HG03439 (cell line): Measurements from ENCODE around the gene ZNF460.
"Not testable (repeated sequence)": the region's sequence is repeated elsewhere in the genome, so short reads cannot be mapped to it uniquely, and the experiment has no call there.

Experiments used
- ATAC-seq: cut with Tn5 transposase; IDR thresholded peaks from one replicate; pipeline ENCODE4 v1.9.1; 2021; ENCODE audit warnings: mild to moderate bottlenecking, moderate library complexity; ENCODE audit not compliant: unreplicated experiment

ZNF460 gene

DNA sequence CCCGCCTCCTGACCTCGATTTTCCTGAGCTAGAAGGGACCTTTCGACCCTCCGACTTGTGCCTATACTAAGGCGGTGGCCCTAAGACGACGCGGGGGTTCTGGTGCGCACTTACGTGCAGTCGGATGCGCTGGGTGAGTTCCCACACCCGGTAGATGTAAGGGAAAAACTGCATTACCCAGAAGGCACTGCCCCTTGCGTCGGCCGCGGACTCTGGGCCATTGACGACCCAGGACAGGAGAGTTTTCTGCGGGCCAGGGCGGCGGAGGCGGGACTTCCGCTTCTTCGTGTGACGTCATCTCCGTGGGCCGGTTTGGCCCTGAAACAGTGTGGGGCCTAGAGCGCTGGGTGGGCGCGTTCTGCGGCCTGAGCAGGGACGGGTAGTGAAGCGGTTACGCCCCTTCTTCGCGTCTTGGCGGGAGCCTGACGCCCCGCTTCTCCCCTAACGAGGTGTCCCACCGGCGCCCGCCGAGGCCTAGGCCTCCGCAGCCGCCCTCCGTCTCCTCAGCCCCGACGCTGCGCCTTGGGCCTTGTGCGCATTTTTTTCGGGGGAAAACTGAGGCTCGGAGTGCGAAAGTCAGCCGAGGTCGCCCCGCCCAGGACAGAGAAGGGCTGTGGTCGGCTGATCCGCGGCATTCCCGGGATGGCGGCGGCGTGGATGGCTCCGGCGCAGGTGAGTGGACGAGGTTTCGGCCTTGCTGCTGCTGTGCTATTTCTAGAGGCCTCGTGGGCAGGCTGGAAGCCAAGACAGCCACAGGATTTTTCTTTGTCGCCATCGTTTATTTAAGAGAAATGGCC, at the start of gene ZNF460:
Gene ZNF460, plus strand, starts transcription at position 321 of the 797 bp plus-strand sequence. Its CDS starts 322 bp downstream, at position 643.
- ATAC-seq, result peak; percentile 73

DNA sequence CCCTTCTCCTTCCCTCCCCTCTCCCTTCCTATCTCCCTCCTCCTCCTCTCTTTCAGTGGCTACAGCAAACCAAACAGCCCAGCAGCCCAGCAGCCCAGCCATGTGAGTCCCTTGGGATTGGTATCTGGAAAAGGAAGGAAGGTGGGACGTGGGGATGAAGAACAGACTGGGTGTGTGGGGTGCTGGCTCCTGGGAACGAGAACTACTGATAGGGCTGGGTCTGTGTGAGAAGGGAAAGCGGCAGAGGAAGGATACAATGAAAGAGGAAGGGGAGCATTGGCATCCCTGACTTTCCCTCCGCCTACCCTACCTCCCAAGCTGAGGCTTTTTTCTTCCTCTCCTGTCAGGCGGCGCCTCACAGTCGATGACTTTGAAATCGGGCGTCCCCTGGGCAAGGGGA, 48.6 kb upstream of the ZNF460 start:
- ATAC-seq, result no peak

DNA sequence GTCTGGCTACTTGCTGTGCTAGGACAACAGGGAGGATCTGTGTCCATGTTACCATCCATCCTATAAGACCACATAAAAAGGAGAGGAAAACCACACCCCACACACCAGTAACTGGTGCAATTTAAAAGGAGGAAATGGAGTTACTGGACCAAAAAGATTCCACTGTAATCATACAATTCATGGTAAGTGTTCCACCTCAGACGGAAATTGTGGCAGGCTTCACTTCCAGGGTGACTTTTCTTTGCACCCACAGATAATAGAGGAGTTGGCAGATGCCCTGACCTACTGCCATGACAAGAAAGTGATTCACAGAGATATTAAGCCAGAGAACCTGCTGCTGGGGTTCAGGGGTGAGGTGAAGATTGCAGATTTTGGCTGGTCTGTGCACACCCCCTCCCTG, 47.1 kb upstream of the ZNF460 start:
- no peak for ATAC-seq

DNA sequence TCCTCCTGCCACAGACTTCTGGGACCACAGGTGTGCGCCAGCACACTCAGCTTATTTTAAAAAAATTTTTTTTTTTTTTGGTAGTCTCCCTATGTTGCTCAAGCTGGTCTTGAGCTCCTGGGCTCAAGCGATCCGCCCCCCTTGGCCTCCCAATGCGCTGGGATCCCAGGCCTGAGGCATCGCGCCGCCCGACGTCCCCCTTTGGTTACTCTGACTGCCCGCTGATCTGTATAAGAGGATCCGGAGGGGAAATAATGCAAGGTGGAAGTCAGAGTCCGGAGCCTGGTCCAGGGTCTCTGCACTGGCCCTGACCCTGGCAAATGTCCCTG, 40.3 kb upstream of the ZNF460 start:
- ATAC-seq, result peak; percentile 33

DNA sequence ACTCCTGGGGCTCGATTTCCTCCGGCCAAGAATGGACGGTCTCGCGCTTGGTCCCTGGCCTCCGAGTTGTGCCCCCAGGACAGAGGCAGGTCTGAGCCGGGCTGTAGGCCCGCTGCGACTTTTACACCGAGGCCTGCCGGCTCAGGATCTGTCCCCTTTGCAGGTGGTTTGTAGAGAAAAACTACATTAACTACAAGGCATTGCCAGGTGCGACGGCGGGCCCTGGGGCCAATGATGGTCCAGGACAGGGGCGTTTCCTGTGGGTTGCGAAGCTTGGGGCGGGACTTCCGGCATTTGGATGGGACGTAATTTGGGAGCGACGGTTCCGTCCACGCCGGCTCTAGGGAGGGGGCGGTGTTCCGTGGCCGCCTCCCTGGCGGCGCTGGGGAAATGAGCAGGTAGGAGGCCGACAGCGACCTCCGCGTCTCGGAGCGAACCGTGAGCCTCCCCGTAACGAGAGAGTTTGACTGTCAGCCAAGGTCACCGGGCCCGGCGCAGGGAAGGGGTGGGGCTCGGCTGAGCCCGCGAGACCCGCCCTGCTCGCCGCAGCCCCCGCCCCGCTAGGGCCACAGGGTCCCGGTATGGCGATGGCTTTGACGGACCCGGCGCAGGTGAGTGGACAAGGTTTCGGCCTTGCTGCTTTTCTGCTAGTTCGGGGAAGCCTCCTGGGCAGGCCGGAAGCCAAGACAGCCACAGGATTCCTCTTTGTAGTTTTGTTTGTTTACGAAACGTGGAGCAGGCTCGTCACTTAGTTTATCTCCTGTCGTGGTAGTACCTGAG, 39.8 kb upstream of the ZNF460 start, which contains the start of gene ZNF805:
Gene ZNF805, plus strand, starts transcription at position 322 of the 780 bp plus-strand sequence. Its CDS starts 260 bp downstream, at position 582.
- peak; percentile 95 for ATAC-seq

DNA sequence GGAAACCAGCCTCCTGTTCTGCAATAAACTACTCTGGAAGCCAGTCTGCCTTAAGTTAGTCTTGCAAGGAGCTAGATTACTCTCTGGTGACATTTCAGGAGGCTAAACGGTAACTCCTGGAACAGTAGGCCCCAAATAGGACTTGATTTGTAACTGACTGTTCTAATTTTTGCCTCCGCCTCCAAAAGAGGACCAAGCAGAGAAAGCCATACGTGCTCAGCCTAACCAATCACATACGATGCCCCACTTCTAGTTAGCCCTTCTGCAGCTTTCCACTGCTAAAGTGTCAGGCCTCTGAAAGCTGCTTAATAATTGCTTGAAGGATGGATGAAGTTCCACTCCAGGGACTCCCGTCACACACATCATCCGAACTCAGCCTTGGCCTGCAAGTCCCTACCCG, 39.1 kb upstream of the ZNF460 start:
- ATAC-seq, result no peak

DNA sequence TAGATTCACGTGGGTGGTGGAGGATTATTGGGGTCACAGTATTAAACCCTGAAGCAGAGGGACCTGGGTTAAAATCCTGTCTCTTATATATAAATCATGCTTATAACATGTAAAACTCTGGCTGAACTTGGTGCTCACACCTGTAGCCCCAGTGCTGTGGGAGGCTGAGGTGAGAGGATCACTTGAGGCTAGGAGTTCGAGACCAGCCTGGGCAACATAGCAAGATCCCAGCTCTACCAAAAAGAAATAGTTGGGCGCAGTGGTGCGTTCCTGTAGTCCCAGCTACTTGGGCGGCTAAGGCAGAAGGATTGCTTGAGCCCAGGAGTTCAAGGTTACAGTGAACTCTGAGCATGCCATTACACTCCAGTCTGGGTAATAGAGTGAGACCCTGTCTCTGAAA, 37.5 kb upstream of the ZNF460 start:
- ATAC-seq, result no peak

DNA sequence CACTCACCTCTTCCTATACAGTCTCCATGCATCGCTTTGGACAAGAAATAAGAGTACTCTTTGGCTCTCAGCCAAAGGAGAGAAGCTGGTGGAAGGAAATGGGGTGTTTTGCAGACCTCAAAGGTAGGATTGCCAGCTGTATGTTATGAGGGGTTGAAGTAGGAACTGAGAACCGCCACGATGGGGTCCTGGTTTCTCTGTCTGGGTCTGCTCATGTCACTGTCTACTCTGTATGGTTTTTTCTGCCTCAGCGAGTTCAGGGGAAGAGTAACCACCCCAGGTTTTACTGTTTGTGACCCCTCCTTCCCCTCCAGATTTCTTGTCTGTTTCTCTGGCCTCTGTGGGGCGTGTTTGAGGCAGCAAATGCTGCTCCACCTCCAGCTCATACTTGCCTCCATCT, 35.8 kb upstream of the ZNF460 start:
- ATAC-seq, result no peak

DNA sequence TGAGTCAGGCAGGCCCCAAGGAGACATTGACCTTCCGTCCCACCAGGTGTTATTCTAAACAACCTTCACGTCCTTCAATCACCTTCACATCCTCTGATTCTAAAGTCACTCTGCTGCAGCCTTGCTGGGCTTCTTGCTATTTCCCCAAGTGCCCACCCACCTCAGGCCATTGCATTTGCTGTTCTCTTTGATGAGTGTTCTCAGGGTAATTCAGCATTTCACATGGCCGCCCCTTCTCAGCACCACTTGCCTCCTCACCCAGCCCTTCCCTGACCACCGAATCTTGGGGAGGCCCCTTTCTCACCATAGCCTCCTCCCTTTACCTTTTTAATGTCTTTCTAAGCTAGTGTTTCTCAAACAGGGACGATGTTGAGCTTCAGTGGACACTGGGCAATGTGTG, 35.2 kb upstream of the ZNF460 start:
- no peak for ATAC-seq

DNA sequence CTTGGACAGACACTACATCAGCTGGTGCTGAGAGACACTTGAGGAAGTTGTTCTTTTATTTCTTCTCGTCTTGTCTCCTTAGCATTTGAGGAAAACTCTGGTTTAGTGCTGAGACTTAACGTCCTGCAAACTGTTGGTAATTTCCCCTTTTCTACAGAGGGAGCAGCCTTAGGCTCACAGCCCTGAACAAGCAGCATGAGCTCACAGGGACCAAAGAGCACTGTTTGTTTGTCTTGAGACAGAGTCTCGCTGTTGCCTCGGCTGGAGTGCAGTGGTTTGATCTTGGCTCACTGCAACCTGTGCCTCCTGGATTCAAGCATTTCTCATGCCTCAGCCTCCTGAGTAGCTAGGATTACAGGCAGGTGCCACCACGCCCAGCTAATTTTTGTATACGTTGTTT, 34.3 kb upstream of the ZNF460 start:
- ATAC-seq, result no peak

DNA sequence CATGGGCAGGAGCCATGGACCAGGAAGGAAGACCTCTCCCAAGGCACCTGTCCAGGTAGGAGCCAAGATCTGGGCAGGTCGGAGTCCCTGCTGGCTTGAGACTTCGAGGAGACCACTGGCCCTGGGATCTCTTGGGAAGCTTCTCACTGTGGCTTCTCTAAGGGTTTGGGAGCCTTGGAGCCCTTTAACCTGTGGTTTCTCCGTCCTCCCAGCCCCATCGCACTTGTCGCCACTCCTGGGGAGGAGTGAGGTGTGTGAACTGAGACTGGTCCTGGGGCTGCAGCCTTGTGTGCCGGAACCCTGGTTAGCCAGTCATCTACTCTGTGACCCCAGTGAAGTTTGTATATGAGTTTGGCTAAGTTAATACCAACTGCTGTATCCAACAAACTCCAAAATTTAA, 31.6 kb upstream of the ZNF460 start:
- ATAC-seq, result no peak

DNA sequence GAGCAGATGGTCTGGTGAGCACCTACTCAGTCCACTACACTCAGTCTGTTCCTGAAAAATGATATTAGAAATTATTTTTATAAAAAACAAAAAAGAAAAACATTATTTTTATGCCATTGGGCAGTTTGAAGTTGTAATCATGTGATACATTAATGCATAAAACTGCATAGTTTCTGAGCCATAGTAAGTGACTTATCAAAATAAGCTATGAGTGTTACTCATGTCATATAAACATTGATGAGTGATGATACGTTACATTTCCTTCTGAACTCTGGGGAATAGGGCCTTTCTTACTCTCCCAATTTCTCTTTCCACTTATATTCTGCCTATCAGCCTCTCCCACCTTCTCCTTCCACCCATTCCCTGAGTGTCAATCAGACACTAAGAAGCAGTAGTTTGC, 31.0 kb upstream of the ZNF460 start:
- ATAC-seq, result no peak

DNA sequence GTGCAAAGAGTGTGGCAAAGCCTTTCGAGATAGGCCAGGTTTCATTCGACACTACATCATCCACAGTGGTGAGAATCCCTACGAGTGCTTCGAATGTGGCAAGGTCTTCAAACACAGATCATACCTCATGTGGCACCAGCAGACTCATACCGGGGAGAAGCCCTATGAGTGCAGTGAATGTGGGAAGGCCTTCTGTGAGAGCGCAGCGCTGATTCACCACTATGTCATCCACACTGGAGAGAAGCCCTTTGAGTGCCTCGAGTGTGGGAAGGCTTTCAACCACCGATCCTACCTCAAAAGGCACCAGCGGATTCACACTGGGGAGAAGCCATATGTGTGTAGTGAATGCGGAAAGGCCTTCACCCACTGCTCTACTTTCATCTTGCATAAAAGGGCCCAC, 26.5 kb upstream of the ZNF460 start:
- not testable (repeated sequence) for ATAC-seq

DNA sequence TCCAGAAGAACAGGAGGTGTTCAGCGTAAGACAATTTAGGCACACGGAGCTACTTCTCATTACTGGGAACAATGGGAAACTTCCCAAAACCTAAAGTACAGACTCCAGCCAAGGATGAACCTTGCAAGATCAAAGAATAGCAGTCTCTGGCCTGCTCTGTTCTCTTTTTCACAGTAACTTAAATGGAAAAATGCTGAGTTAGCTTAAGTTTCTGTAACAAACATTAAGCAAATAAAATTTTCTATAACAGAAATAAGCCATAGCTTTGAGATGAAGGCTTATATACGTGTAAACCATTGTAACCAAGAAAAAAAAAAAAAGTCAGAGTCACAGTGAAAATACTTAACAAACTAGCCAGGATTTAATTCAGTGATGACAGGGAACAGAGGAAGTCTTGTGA, 18.2 kb upstream of the ZNF460 start:
- ATAC-seq, result no peak

DNA sequence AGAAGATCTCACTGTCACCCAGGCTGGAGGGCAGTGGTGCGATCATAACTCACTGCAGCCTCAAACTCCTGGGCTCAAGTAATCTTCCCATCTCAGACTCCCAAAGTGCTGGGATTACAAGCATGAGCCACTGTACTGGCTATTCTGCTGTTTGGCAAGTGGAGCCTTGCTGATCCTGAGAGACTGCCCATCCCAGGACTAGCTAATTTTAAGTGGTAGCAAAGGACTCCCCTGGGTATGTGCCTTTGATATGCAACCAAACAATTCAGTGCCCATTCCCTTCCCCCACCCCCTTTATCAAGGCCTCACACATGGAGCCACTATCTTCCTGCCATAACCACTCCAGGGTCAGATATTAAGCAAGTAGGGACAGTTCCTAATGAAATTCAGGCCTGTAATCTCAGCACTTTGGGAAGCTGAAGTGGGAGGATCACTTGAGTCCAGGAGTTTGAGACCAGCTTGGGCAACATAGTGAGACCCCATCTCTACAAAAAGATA, 17.0 kb upstream of the ZNF460 start:
- ATAC-seq, result no peak

DNA sequence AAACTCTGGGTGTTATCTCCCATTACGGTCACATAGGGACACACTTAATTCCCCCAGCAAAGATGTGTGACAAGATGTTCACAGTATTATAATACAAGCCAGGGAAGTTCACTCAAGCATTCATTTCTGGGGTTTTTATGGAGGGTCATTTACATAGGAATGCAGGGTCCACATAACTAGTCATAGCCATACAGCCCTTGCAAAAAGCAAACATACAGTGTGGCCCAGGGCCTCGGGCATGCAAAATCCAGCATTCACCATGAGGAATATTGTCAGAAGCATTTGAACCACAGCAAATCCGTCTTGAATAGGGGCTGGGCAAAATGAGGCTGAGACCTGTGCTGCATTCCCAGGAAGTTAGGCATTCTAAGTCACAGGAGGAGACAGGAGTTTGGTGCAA, 13.0 kb upstream of the ZNF460 start:
- ATAC-seq, result no peak

DNA sequence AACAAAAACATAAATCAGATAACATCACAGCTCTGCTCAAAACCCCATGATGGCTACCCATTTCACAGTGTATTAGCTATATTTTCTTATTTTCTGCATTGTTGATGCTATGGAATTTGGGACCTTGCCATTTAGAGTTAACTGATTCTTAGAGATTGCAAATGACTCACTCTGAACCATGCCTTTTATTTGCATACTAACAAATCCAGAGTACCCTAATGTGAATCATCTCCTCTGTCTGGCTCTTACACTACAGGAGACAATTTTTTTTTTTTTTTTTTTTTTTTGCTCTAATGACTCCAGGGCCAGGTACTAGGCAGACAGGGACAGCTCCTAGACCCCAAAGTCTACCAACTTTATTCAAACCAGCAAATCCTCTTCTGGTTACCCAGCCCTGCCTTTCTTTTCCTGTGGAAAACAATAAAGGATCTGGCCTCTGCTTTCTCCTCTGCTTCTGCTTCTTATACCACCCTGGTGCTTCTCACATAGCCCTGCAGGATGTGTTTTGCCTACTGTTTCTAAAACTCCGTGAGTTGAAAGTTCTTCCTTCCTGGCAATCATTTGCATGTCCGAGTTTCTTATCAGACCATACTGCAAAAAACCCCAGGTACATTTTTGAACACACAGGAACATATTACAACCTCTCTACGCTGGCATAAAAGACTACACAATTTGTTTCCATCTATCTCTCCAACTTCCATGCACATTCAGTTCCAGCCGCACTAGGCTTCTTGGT, 10.6 kb upstream of the ZNF460 start:
- ATAC-seq, result no peak

DNA sequence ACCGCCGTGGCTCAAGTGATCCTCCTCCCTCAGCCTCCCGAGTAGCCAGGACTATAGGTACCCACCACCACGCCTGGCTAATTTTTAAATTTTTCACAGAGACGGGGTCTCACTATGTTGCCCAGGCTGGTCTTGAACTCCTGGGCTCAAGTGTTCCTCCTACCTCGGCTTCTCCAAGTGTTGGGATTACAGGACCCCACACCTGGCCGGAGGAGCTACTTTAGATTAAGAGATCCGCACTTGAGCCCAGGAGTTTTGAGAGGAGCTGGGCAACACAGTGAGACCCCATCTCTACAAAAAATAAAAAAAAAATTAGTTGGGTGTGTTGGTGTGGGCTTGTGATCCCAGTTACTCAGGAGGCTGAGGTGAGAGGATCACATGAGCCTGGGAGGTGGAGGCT, 9.0 kb upstream of the ZNF460 start:
- no peak for ATAC-seq

DNA sequence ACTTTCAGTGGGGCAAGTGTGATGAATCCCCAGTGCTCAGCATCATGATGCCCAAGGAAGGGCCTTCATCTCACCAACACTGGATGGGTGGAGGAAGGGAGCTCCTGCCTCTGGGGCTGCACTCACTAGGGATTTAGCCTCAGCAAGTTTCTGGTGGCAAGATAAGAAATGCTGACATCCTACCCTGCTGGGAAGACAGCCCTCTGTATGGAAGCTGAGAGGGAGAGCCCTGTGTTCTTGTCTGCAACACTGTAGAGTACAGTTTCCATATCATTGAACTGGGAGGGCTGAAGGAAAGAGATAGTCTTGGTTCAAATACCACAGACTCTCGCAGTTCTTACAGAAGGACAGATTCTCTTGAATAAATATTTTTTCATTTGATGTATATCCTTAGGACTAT, 7.3 kb upstream of the ZNF460 start:
- no peak for ATAC-seq

DNA sequence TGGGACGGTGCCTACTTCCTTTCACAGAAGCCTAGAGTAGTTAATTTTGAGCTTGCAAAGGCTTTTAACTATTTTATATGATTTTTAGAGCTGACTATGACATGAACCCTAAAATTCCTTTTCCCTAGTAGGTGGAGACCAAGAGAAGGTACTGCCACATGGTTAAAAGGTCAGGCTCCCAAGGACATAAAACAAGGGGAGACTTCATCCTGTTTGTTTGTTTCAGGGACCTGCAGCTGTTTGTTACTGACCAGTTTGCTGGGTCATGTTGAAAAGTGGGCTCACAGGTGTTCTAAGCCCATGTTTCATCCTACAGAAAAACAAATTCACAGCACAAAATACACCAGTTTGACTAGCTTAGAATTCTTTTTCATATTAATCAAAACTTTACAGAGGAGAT, 3.9 kb upstream of the ZNF460 start:
- ATAC-seq, result no peak

DNA sequence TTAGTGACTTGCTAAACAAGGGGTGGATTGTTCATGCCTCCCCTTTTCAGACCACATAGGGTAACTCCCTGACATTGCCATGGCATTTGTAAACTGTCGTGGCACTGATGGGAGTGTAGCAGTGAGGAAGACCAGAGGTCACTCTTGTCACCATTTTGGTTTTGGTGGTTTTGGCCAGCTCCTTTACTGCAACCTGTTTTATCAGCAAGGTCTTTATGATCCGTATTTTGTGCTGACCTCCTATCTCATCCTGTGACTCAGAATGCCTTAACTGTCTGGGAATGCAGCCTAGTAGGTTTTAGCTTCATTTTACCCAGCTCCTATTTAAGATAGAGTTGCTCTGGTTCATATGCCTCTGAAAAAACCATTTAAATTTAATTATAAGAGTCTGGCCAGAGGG, 1.8 kb upstream of the ZNF460 start:
- ATAC-seq, result not testable (repeated sequence)
